ENCODE measurements around the gene LASP1.

LASP1 gene

DNA sequence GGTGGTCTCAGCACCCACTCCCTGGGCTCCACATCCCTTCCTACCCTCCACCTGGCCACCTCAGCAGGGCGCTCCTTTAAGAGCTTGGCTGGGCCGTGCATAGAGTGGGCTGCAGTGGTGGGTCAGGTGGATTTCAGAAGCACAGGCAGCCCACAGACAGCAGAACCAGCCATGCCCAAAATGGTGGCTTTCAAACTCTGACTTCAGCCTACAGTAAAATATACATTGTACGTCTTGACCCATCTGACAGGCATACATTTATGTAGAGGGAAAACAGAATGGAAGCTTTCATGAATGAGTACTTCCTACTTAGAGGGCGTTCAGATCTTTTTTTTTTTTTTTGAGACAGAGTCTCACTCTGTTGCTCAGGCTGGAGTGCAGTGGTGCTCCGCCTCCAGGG lies 29.6 kb downstream of the LASP1 start:
- Histone ChIP-seq H3K27me3 (ENCODE audit: insufficient read depth, poor library complexity, severe bottlenecking) (no peaks in the 10 kb centered on the region), H3K27ac (replicated peaks) (peak overlapping the region; percentile 96), H3K4me3 (replicated peaks; ENCODE audit: insufficient read depth, low read length) (no peak overlapping the region)
- no peak for TF ChIP-seq SPI1 (IDR thresholded peaks at IDR 0.05; ENCODE audit: borderline replicate concordance, low read depth)
- no peak for DNase-seq (ENCODE audit: low read depth in 1 of 2, low spot score in 1 of 2)

- H3K4me3 ChIP-seq (replicated peaks; ENCODE audit: insufficient read depth, low read length) = no peak overlapping the region
- H3K27me3 ChIP-seq (ENCODE audit: insufficient read depth, poor library complexity, severe bottlenecking) = no peaks in the 10 kb centered on the region
- peak; percentile 96 to 98 for DNase-seq (ENCODE audit: low read depth in 1 of 2, low spot score in 1 of 2)
- peak overlapping the region; percentile 96 for H3K27ac ChIP-seq (replicated peaks)
- TF ChIP-seq REST (IDR thresholded peaks at IDR 0.05; ENCODE audit: insufficient replicate concordance, low read depth) (no peak), GABPA (IDR thresholded peaks at IDR 0.05; ENCODE audit: low read depth) (no peak), POLR2AphosphoS5 (IDR thresholded peaks at IDR 0.05; ENCODE audit: low read depth) (peak; percentile 96), CTCF (IDR thresholded peaks at IDR 0.05; ENCODE audit: insufficient read depth, low read length) (no peak)
Measured at GRCh38 chr17:38900978-38901656, 31.3 kb downstream of the LASP1 start.

DNA sequence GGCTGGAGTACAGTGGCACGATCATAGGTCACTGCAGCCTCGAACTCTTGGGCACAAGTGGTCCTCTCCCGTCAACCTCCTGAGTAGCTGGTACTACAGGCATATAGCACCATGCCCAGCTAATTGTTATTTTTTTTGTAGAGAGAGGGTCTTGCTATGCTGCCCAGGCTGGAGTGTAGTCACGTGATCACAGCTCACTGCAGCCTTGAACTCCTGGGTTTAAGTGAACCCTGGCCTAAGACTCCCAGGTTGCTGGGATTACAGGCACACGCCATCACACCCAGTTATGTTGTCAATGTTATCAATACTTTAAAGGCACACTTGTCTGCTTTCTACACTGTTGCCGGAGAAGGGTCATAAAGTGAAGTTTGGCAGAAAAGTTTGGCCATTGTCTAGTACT lies 33.5 kb downstream of the LASP1 start:
- Histone ChIP-seq H3K27me3 (ENCODE audit: insufficient read depth, poor library complexity, severe bottlenecking) (no peaks in the 10 kb centered on the region), H3K27ac (replicated peaks) (peak overlapping the region; percentile 25; the same call in 1 of the 2 replicates), H3K4me3 (replicated peaks; ENCODE audit: insufficient read depth, low read length) (no peak overlapping the region)
- no peak for TF ChIP-seq REST (IDR thresholded peaks at IDR 0.05; ENCODE audit: insufficient replicate concordance, low read depth)
- no peak for TF ChIP-seq GABPA (IDR thresholded peaks at IDR 0.05; ENCODE audit: low read depth)
- TF ChIP-seq CTCF (IDR thresholded peaks at IDR 0.05; ENCODE audit: insufficient read depth, low read length) = no peak
- no peak for TF ChIP-seq SPI1 (IDR thresholded peaks at IDR 0.05; ENCODE audit: borderline replicate concordance, low read depth)
- no peak for TF ChIP-seq POLR2AphosphoS5 (IDR thresholded peaks at IDR 0.05; ENCODE audit: low read depth)
- DNase-seq (ENCODE audit: low read depth in 1 of 2, low spot score in 1 of 2) = no peak

DNA sequence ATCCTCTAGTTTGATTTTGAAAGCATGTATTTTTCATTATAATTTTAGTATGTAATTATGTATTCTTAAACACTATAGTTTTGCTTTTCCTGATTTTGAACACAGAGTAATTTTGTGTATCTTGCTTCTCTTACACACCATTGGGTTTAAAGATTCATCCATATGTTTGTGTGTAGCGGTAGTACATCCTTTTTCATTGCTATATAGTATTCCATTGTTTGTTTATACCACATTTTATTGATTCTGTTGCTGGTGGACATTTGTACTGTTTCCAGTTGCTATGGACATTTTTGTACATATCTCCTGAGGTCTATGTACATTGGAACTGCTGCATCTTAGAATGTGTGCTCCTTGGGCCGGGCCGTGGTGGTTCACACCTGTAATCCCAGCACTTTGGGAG lies 35.0 kb downstream of the LASP1 start:
- no peak overlapping the region for H3K27ac ChIP-seq (replicated peaks)
- no peak overlapping the region for H3K4me3 ChIP-seq (replicated peaks; ENCODE audit: insufficient read depth, low read length)
- H3K27me3 ChIP-seq (ENCODE audit: insufficient read depth, poor library complexity, severe bottlenecking) = no peaks in the 10 kb centered on the region
- TF ChIP-seq POLR2AphosphoS5 (IDR thresholded peaks at IDR 0.05; ENCODE audit: low read depth) (no peak), REST (IDR thresholded peaks at IDR 0.05; ENCODE audit: insufficient replicate concordance, low read depth) (no peak), GABPA (IDR thresholded peaks at IDR 0.05; ENCODE audit: low read depth) (no peak), SPI1 (IDR thresholded peaks at IDR 0.05; ENCODE audit: borderline replicate concordance, low read depth) (no peak), CTCF (IDR thresholded peaks at IDR 0.05; ENCODE audit: insufficient read depth, low read length) (no peak)
- DNase-seq (ENCODE audit: low read depth in 1 of 2, low spot score in 1 of 2) = no peak
